GM23338 (cell line): ENCODE data around the gene MYLK4. TPM values are rescaled to one million over a fixed set of nuclear protein-coding genes. Genes with fewer than 3 reads are reported as not detected.

Experiments used
- ATAC-seq: fragments of 200-7000 bp; cut with Tn5 transposase; 3 replicates; pipeline ENCODE4 v1.9.1; 2020
- DNase-seq: peaks from one replicate; pipeline ENCODE4 v3.0.0-alpha.2; 2015; ENCODE audit warnings: low spot score
- H2AFZ ChIP-seq: fragments of 200-600 bp; sonication (generic); 2 replicates; pipeline ENCODE4 v1.8.0; 2016; ENCODE audit warnings: antibody characterized with exemption, mild to moderate bottlenecking, moderate library complexity
- H3F3A ChIP-seq: fragments of 200-600 bp; sonication (generic); replicated peaks from 2 replicates; pipeline ENCODE4 v1.8.0; 2017; ENCODE audit warnings: antibody characterized with exemption, mixed run types, low read depth
- H3K27ac ChIP-seq: fragments of 200-600 bp; sonication (generic); 2 replicates; pipeline ENCODE4 v1.6.1; 2016; ENCODE audit warnings: low read depth
- H3K27me3 ChIP-seq: fragments of 200-600 bp; sonication (generic); 2 replicates; pipeline ENCODE4 v1.8.0; 2016; ENCODE audit warnings: mild to moderate bottlenecking, mixed run types, moderate library complexity; ENCODE audit not compliant: insufficient read depth
- H3K36me3 ChIP-seq: fragments of 200-600 bp; sonication (generic); 2 replicates; pipeline ENCODE4 v1.8.0; 2016; ENCODE audit warnings: mild to moderate bottlenecking; ENCODE audit not compliant: insufficient read depth
- H3K4me1 ChIP-seq: fragments of 200-600 bp; sonication (generic); 2 replicates; pipeline ENCODE4 v1.8.0; 2016; ENCODE audit warnings: mild to moderate bottlenecking, moderate library complexity; ENCODE audit not compliant: insufficient read depth
- H3K4me2 ChIP-seq: fragments of 200-600 bp; sonication (generic); 2 replicates; pipeline ENCODE4 v1.7.1; 2017; ENCODE audit warnings: mixed run types
- H3K4me3 ChIP-seq: fragments of 200-600 bp; sonication (generic); 2 replicates; pipeline ENCODE4 v1.6.1; 2016; ENCODE audit warnings: mixed run types
- H3K79me2 ChIP-seq: fragments of 200-600 bp; sonication (generic); replicated peaks from 2 replicates; pipeline ENCODE4 v1.8.0; 2017; ENCODE audit warnings: mild to moderate bottlenecking; ENCODE audit not compliant: insufficient read depth
- H3K9me2 ChIP-seq: fragments of 200-600 bp; sonication (generic); 2 replicates; pipeline ENCODE4 v1.8.0; 2017; ENCODE audit not compliant: insufficient read depth
- H4K20me1 ChIP-seq: fragments of 200-600 bp; sonication (generic); replicated peaks from 2 replicates; pipeline ENCODE4 v1.8.0; 2017; ENCODE audit warnings: mild to moderate bottlenecking; ENCODE audit not compliant: insufficient read depth
- H3K27ac Mint-ChIP-seq: 2 replicates; pipeline ENCODE4 v1.8.0; 2020; ENCODE audit warnings: inconsistent platforms, mild to moderate bottlenecking, moderate library complexity, mixed read lengths
- H3K27me3 Mint-ChIP-seq: 3 replicates; pipeline ENCODE4 v1.8.0; 2022; ENCODE audit warnings: low read depth, mild to moderate bottlenecking, moderate library complexity, mixed read lengths, inconsistent platforms; ENCODE audit not compliant: insufficient read depth, poor library complexity
- H3K36me3 Mint-ChIP-seq: 3 replicates; pipeline ENCODE4 v1.8.0; 2021; ENCODE audit warnings: low read depth, mild to moderate bottlenecking, inconsistent platforms, moderate library complexity, mixed read lengths
- H3K4me1 Mint-ChIP-seq: 3 replicates; pipeline ENCODE4 v1.8.0; 2020; ENCODE audit warnings: mild to moderate bottlenecking, inconsistent platforms, mixed read lengths
- H3K4me3 Mint-ChIP-seq: 3 replicates; pipeline ENCODE4 v1.8.0; 2021; ENCODE audit warnings: moderate library complexity, mild to moderate bottlenecking, inconsistent platforms, mixed read lengths
- H3K9me3 Mint-ChIP-seq: 3 replicates; pipeline ENCODE4 v1.8.0; 2020; ENCODE audit warnings: moderate library complexity, mild to moderate bottlenecking, inconsistent platforms, mixed read lengths
- CREB1 ChIP-seq: fragments of 250-450 bp; sonication (Bioruptor Pico); IDR thresholded peaks from 2 replicates; pipeline ENCODE4 v1.5.0; 2020; ENCODE audit warnings: low read depth, mild to moderate bottlenecking, moderate library complexity
- EZH2 ChIP-seq: fragments of 200-600 bp; sonication (generic); IDR thresholded peaks from one replicate; pipeline ENCODE4 v1.8.0; 2017; ENCODE audit warnings: antibody characterized with exemption, mild to moderate bottlenecking, low read depth; ENCODE audit not compliant: unreplicated experiment
- EZH2phosphoT487 ChIP-seq: fragments of 200-600 bp; sonication (generic); IDR thresholded peaks from one replicate; pipeline ENCODE4 v1.8.1; 2018; ENCODE audit warnings: antibody characterized with exemption; ENCODE audit not compliant: unreplicated experiment
- JUNB ChIP-seq: IDR thresholded peaks from one replicate; pipeline ENCODE4 v1.6.1; 2016; ENCODE audit warnings: antibody characterized with exemption; ENCODE audit not compliant: unreplicated experiment
- POLR2AphosphoS5 ChIP-seq: IDR thresholded peaks from 2 replicates; pipeline ENCODE4 v1.6.1; 2016; ENCODE audit warnings: antibody characterized with exemption, low read depth
- STAT1 ChIP-seq: IDR thresholded peaks from one replicate; pipeline ENCODE4 v1.6.1; 2016; ENCODE audit warnings: antibody characterized with exemption; ENCODE audit not compliant: unreplicated experiment
- ZNF114 ChIP-seq: fragments of 250-450 bp; sonication (Bioruptor Pico); IDR thresholded peaks from 2 replicates; pipeline ENCODE4 v1.5.0; 2020; ENCODE audit warnings: mild to moderate bottlenecking, moderate library complexity
- ZNF331 ChIP-seq: fragments of 250-450 bp; sonication (Bioruptor Pico); IDR thresholded peaks from 2 replicates; pipeline ENCODE4 v1.5.0; 2020; ENCODE audit warnings: low read depth, mild to moderate bottlenecking, moderate library complexity
- ZNF462 ChIP-seq: fragments of 250-450 bp; sonication (Bioruptor Pico); IDR thresholded peaks from 2 replicates; pipeline ENCODE4 v1.5.0; 2020; ENCODE audit warnings: mild to moderate bottlenecking, moderate library complexity
- polyA plus RNA-seq: library from polyadenylated mRNA; unstranded; fragments of >200 nt; fragmentation: Nextera tagmentation; extraction: Ambion mirVana; gene quantifications from 2 replicates; pipeline ENCODE4 v1.2.1, GENCODE V29; 2016
- total RNA-seq: library from RNA; depleted of rRNA; stranded (reverse); fragments of >200 nt; shearing (Covaris generic); gene quantifications from 2 replicates; pipeline ENCODE4 v1.2.3, GENCODE V29; 2014
- TF ChIP-seq, protein P1 (sequence below): IDR thresholded peaks from one replicate; pipeline ENCODE4 v1.6.1; 2018; ENCODE audit warnings: antibody characterized with exemption; ENCODE audit not compliant: unreplicated experiment

The MYLK4 gene
- total and polyA plus RNA-seq, 2 experiments from 2014 or later, result 0.03 to 0.17 TPM

DNA sequence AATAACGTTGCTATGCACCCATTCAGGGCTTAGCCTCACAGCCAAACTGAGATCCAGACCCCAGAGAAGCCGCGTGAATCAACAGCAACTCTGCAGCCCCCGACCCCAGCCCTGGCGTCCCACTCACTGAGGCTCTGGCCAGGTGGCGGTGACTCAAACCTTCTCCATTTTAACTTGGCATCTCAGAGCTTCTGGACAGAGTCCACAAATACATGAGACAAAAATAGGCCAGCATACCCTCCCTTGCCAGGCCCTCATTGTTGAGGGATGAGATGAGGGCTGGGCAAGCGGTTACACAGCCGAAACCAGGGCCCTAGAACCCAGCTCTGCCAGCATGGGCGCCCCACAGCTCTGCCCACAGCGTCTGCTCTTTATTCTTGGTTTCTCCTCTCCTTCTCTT lies 118.4 kb downstream of the MYLK4 start (continued):
- TF ChIP-seq ZNF462 (CRISPR knock-in tag) (no peak), CREB1 (CRISPR knock-in tag) (no peak), STAT1 (no peak)

DNA sequence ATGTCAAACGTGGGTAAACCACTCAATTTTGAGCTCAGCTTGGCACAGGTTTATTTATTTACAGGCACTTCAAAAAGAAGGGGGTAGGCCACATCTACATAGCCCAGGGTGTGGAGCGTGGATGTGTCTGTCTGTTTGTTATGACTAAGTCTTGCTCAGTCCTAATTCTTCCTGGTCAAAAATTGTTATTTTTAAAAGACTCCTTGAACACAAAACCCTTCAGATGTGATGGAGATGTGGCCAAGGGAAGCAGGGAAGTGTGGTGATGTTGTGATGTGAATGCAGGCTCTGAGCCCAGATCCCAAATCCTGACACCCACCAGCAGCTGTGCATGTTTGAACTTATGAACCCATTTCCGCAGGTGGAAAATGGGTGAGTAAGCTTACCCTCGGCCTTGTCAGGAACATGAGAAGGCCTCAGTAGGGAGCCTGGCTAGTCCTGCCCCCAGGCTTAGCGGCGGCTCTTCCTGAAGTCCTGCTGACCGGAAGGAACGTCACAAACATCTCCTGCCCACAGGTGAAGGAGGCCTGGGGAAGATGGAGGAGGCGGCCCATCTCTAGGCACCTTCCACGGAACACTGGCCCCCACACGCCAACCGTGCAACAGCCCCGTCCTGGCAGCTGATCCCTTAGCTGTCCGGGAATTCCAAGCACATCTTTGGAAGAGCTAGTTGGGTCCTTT lies 119.7 kb downstream of the MYLK4 start:
- no peak overlapping the region for H3K27ac Mint-ChIP-seq
- Histone ChIP-seq H3K27me3 (peaks cover 15% of the 10 kb centered on the region), H3K4me1 (peaks cover 11% of the 10 kb centered on the region), H3K79me2 (no peaks in the 10 kb centered on the region), H3K4me2 (no peak overlapping the region), H2AFZ (no peak overlapping the region), H3F3A (0 out of 2 replicates have a peak, but pooled peaks cover 6% of the 10 kb centered on the region), H3K36me3 (no peaks in the 10 kb centered on the region), H3K9me2 (peaks cover 10% of the 10 kb centered on the region; the same call in 1 of the 2 replicates), H3K27ac (no peak overlapping the region), H4K20me1 (no peaks in the 10 kb centered on the region), H3K4me3 (no peak overlapping the region)
- ATAC-seq, result no peak
- no peak for DNase-seq
- peaks cover 20% of the 10 kb centered on the region for H3K4me1 Mint-ChIP-seq
- H3K4me3 Mint-ChIP-seq, result no peak overlapping the region
- H3K9me3 Mint-ChIP-seq, result no peaks in the 10 kb centered on the region
- H3K36me3 Mint-ChIP-seq, result peaks cover 3% of the 10 kb centered on the region; the same call in 1 of the 3 replicates
- H3K27me3 Mint-ChIP-seq, result peaks cover 16% of the 10 kb centered on the region
- no peak for TF ChIP-seq ZNF331 (CRISPR knock-in tag)
- no peak for TF ChIP-seq POLR2AphosphoS5
- no peak for TF ChIP-seq EZH2
- no peak for TF ChIP-seq JUNB
- no peak for TF ChIP-seq CREB1 (CRISPR knock-in tag)
- TF ChIP-seq ZNF114, result no peak
- TF ChIP-seq, protein P1, sequence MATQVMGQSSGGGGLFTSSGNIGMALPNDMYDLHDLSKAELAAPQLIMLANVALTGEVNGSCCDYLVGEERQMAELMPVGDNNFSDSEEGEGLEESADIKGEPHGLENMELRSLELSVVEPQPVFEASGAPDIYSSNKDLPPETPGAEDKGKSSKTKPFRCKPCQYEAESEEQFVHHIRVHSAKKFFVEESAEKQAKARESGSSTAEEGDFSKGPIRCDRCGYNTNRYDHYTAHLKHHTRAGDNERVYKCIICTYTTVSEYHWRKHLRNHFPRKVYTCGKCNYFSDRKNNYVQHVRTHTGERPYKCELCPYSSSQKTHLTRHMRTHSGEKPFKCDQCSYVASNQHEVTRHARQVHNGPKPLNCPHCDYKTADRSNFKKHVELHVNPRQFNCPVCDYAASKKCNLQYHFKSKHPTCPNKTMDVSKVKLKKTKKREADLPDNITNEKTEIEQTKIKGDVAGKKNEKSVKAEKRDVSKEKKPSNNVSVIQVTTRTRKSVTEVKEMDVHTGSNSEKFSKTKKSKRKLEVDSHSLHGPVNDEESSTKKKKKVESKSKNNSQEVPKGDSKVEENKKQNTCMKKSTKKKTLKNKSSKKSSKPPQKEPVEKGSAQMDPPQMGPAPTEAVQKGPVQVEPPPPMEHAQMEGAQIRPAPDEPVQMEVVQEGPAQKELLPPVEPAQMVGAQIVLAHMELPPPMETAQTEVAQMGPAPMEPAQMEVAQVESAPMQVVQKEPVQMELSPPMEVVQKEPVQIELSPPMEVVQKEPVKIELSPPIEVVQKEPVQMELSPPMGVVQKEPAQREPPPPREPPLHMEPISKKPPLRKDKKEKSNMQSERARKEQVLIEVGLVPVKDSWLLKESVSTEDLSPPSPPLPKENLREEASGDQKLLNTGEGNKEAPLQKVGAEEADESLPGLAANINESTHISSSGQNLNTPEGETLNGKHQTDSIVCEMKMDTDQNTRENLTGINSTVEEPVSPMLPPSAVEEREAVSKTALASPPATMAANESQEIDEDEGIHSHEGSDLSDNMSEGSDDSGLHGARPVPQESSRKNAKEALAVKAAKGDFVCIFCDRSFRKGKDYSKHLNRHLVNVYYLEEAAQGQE, result no peak
- TF ChIP-seq EZH2phosphoT487, result no peak
